AG09309 (cell line): Measurements from ENCODE around the gene ACOX2.

Source experiments
- DNase-seq: peaks from one replicate; pipeline ENCODE4 v3.0.0-alpha.2; 2010; ENCODE audit warnings: low read depth
- H3K4me3 ChIP-seq: 2 replicates; pipeline ENCODE4 v1.5.1; 2011; ENCODE audit warnings: mild to moderate bottlenecking, low read depth, low read length, moderate library complexity; ENCODE audit not compliant: control insufficient read depth
- CTCF ChIP-seq: IDR thresholded peaks from 2 replicates; pipeline ENCODE4 v1.5.1; 2011; ENCODE audit warnings: mild to moderate bottlenecking, low read depth, low read length, inconsistent platforms; ENCODE audit not compliant: insufficient read depth, control insufficient read depth; ENCODE audit errors: missing control alignments

The ACOX2 gene

DNA sequence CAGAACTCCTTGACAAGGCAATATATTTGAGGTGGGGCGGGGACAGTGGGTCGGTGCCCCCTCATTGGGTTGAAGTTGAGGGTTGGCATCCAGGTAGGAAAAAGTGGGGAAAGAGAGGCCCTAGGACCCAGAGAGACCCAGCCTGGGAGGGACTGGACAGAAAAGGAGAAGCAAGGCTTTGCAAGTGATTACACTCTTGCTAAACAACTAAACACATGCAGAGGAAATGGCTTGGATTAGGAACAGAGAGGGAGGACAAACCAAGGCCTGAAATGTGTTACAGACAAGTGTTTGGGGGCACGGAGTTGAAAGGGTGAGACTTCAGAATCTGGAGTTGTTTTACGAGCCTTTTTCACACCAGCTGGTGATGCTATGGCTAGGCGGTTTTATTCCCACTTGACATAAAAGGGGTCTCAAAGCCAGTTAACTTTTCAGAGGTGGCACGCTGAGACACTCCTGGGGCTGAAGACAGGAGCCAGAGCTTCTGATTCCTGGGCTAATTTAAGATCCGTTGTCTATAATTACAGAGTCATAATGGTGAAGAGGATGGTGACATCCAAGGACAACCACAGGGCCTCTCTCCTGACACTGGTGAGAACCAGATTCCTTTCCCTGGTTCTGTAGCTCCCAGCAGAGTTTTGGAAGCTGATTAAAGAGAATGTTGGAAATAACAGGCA lies 52.8 kb downstream of the ACOX2 start:
- DNase-seq, result no peak

DNA sequence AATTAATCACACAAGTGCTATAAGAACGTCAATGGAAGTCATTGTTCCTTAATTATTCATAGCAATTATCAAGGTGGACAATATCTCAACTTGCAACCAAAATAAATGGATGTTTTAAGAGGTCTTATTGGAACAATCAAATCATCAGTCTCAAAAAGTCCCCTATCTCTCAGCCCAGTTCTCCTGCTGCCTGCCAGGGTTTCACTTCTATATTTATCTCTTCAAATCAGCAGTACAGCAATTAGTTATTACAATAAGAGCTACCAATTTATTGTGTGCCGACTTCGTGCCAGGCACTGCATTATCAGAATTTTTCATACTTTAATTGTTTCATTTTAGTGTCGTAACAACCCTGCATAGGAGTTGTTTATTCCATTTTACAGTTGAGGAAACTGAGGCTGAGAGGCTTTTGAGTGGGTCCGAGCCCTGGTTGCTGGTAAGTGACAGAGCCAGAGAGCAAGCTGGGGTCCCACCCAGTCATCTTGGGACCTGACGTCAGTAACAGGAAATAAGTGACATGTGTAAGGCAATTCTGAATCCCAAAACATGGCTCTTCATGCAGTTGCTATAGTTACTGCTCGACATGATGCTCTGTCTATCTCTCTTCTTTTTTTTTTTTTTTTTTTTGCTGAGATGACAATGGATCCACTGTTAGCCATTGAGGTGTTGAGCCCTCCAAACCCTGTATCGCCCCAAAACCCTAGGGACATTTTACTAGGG lies 53.9 kb downstream of the ACOX2 start:
- no peak for TF ChIP-seq CTCF
- no peak overlapping the region for H3K4me3 ChIP-seq
- no peak for DNase-seq

More for the DNA sequence above, 52.8 kb downstream of the ACOX2 start:
- no peak overlapping the region for H3K4me3 ChIP-seq
- TF ChIP-seq CTCF, result no peak

DNA sequence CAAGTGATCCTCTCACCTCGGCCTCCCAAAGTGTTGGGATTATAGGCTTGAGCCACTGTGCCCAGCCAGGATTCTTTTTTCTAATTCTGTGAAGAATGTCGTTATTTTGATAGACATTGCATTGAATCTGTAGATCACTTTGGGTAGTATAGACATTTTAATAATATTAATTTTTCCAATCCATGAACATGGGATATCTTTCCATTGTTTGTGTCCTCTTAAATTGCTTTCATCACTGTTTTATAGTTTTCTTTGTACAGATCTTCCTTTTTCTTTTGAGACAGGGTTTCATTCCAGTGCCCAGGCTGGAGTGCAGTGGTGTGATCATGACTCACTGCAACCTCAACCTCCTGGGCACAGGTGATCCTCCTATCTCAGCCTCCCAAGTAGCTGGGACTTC lies 56.7 kb downstream of the ACOX2 start:
- no peak for TF ChIP-seq CTCF
- no peak overlapping the region for H3K4me3 ChIP-seq
- DNase-seq, result no peak

- DNase-seq, result no peak
- H3K4me3 ChIP-seq, result no peak overlapping the region
- TF ChIP-seq CTCF, result no peak
Observed at GRCh38 chr3:58478781-58479180, 58.2 kb downstream of the ACOX2 start.

GRCh38 chr3:58474967-58475578 lies 61.9 kb downstream of the ACOX2 start:
- no peak for TF ChIP-seq CTCF
- DNase-seq, result no peak
- no peak overlapping the region for H3K4me3 ChIP-seq

GRCh38 chr3:58474348-58474911 lies 62.6 kb downstream of the ACOX2 start:
- DNase-seq, result no peak
- H3K4me3 ChIP-seq, result no peak overlapping the region
- TF ChIP-seq CTCF, result no peak
